Peyer's patch (tissue), 4 donors: ENCODE measurements around the gene ZNF394.

Experiments used
- CTCF ChIP-seq, 6 experiments: fragments of 450-650 bp in 4 of 6; fragments of 200-600 bp in 2 of 6; sonication (generic) in 1 of 6; IDR thresholded peaks; one replicate each; pipeline ENCODE4 v1.5.1; 2017 to 2019; ENCODE audit warnings: antibody characterized with exemption in 6 of 6, mild to moderate bottlenecking in 3 of 6, moderate library complexity in 1 of 6
- POLR2A ChIP-seq, 2 donors: fragments of 450-650 bp; IDR thresholded peaks; one replicate each; pipeline ENCODE4 v1.5.1; 2017; ENCODE audit warnings: antibody characterized with exemption in 2 of 2, mild to moderate bottlenecking in 2 of 2, moderate library complexity in 2 of 2

GRCh38 chr7:99476107-99476506 is 24.0 kb downstream of the ZNF394 start:
- TF ChIP-seq CTCF (IDR thresholded peaks at IDR 0.05): no peak
- TF ChIP-seq POLR2A (IDR thresholded peaks at IDR 0.05): no peak
